ENCODE results near the gene NDRG2.
A peak's percentile ranks its signal among the peaks of the same experiment; 100 is the strongest.
"Not testable (repeated sequence)": the region's sequence is repeated elsewhere in the genome, so short reads cannot be mapped to it uniquely, and the experiment has no call there.

The NDRG2 gene

DNA sequence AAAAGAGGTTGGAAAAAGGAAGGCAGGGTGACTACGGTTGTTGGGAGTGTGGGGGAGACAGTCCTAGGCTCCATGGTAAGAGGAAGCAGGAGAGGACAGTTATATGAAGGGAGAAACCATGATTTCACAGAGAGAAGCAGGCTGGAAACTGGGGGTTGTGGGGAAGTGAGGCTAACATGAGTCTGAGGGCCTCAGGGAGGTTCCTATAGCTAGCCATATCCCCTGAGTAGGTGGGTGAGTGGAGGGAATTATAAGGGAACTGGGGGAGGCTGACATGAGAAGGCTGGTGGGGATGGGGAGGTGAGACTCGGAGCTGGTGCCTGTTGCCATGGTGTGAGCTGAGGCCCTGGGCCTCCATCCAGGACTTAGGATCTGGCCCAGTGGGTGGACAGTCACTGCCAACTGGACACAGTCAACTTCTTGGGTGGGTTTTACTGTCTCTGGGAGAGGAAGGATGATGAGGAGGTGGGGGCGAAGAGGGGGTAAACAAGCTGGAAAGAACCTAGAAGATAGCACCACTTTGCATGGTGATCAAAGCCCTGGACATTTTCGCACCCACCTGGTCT lies 8.4 kb upstream of the NDRG2 start:
- peak; percentile 76 to 87 for DNase-seq

DNA sequence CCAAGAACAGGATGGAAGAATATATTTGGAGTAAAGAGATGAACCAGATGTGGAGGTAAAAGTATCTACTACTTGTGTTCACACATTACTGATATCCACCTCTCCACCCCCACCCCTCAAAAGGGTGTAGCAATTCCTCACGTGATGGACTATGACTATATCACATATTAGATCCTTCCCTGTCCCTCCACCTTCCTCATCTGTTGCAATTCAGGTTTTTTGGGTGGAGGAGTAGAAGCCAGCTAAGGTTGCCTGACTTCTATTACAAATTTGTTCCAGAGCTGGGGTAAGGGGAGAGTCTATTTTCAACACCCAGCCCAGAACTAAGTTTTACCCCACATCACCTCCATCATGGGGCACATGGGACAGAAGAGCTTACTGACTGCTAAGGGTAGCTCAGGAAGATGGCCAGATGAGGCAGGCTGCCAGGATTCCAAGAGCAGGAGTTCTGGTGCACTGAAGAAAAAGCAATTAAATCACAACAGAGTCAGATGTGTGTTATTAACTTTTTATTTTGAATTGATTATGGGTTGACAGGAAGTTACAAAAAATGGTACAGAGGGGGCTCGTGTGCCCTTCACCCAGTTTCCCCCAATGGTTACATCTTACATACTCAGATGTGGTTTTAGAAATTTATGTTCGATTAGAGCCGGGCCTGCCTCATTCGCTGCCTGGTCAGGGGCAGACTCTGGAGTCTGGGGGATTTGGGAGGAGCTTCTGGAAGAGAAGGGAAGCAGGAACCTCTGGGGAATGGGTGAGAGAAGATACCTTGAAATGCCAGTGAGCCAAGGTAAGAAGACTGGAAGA lies 7.7 kb upstream of the NDRG2 start:
- DNase-seq: peak; percentile 61 to 67

DNA sequence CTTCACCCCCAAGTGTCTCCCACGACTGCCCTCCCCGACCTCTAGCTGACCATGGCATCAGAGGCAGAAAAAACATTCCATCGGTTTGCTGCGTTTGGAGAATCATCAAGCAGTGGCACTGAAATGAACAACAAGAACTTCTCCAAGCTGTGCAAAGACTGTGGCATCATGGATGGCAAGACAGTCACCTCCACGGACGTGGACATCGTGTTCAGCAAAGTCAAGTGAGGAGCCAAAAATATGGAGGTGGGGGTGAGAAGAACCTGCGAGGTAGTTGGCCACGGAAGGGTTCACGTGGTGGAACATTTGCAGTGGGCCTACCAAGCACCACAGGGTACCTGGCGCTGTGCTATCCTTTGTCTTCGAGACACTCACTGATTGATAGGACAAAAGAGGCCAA lies 5.7 kb upstream of the NDRG2 start:
- DNase-seq: no peak

DNA sequence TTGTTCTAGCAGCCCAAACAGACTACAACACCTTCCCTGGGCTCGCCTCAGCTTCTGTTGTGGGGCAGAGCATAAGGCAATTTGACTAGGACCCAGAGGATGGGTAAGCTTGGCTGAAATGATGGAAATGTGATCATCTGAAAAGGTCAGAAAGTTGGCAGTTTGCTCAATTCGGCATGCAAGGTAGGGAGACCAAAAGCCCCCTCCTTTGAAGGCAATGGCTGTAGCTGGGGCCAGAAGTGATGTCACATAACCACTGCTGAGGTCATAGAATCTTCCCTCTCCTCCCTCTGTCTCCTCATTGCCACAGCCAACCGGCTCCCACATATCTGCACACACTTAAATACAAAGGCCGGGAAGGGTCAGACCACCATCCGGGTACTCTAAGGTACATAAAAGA lies 5.1 kb upstream of the NDRG2 start, which contains the start of gene TPPP2:
Gene TPPP2, plus strand, starts transcription at position 301 of the 400 bp plus-strand sequence. CDS start 365 bp downstream, outside the sequence.
- no peak for DNase-seq

DNA sequence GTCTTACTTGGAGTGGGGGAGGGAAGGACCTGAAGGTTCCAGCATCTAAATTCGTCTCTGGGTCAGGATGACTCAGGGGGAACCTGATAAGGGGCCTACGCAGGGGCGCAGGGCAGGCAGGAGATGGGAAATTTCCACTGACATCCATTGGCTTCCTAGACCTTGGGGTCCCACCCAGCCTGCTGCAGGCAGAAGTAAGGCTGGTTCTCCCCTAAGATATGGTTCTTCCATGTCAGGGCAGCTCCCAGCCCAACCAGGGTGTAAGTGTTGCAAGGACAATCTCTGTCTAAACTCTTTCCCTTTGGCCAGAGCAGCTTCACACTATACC lies 2.1 kb upstream of the NDRG2 start:
- DNase-seq: no peak

DNA sequence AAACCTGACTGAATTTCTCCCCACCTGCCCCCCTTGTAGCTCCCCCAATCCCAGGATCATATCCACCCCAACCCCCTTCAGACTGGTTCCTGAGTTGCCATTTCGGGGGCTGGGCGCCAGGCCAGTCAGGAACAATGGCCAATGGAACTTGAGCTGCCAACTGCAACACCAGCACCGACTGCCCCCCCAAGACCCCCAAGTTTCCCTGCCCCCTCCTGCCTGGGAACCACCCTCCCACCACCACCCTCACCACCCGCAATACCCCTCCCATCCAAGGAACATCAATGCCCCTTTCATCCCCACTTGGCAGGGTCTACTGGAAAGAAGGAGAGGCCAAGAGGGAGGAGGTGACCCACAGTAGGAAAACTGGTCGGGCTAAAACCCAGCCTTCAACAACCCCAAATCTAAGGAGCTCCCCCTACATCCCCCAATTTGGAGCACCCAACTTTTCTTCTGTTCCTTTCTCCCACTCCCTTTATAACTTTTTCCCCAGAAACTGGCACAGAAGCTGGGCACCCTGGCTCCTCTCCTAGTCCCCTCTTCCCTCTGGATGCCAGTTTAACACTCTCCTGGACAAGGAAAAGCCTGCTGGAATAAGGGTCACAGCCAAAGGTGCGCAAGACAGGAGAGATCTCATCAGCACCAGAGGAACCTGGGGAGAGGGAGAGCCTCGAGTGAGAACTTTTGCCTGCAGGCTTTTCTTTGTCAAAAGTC lies 1.6 kb upstream of the NDRG2 start:
- DNase-seq: no peak

DNA sequence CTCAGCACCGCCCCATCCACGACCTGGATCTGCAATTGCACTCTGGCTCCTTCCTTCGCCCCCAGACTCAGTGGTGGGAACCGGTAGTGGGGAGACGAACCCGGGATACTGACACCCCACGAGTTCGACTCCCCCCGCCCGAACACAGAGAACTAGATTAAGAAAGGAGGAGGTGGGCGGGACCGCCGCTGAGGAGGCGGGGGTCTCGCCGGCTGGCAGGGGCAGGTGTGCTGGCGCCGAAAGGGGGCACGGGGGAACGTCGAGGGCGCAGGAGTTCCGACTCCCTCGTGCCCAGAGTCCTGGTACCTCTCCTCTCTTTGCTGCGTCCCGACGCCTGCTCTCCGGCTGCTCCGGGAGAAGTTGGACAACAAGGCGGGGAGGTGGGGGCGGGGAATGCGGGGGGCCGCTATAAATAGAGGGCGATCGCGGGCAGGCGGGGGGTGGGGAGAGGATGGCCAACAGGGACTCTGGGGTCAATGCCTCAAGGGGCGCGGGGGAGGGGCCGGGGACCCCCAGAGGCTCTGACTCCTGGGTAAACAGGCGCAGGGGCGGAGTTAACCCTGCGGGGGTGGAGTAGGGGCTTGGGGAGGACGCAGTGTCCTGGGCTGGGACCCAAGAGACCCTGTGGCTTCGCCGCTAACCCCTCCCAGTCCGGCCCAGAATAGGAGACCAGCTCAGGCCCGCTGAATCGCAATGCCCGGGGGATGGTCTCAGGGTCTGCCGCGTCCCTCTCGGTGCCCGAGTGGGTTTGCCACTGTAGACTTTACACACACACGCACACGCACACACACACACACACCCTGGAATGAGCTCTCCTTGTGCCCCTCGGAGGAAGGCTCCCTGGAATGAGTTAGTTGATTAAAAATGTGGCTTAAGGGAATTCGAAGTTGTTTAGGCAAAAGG lies 761 bp upstream of the NDRG2 start:
- no peak for DNase-seq

DNA sequence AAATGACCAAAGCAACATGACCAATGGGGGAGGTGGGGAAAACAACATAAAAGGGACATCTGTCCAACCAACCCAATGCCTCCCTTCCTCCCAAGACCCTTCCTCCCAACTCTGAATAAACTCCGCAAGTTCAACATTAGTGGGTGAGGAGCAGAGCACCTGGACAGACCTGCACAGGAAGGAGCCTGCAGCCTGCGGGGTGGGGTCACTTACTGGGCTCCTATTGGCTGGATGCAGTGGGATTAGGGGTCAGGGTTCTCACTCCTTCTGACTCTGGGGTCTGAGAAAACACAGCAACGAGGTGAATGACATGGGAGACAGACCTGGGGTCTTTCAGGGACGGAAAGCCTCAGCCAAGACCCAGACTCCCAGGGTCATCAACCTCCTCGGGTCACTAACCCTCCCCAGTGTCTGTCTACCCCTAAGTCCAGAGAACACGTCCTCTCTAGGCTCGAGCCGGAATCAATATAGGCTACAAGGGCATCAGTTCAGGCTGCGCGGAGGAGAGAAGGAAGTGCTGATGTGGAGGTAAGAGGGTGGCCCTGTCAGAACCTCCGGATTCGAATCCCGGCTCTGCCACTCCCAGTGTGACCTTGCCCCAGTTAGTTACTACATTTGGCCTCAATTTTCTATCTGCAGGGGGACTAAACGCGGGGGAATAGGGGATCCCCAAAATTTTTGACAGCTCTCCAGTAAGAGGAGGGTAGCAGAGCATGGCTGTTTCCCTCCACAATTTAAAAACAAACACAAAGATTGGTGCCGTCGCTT lies 860 bp downstream of the NDRG2 start:
- no peak for DNase-seq

DNA sequence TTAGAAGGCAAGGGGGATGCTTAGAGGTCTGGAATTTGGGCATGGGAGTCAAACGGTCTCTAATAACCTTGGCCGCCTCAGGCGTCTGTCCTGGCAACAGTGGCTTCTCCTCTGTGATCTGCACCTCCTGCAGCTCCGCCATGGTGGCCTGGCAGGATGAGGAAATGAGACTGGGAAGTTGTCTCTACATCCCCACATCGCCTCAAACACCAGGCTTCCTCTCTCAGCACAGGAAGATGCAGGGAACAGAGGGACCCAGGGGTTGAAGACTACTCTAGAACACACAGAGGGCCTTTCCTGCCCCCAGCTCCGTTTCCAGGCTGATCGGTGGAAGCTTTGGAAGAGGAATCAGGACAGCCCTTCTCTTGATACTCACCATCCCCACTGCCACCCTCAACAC lies 1.7 kb downstream of the NDRG2 start:
- peak; percentile 42 to 63 for DNase-seq

DNA sequence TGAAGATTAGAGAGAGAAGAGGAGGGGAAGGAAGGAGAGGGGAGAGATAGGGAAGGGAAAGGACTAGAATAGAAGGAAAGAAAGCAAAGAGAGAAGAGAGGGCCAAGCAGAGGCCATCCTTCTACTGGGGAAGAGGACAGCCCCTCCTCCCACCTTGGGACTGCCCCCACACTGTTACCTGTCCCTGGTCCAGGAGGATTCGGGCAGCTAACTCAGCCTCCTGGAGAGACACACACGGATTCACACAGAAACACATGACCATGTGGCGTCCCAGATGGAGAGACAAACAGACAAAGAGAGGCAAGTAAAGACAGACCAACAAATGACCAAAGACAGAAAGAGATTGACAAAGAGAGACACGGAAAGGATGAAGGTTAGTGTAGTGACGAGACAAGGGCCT lies 2.2 kb downstream of the NDRG2 start:
- no peak for DNase-seq

DNA sequence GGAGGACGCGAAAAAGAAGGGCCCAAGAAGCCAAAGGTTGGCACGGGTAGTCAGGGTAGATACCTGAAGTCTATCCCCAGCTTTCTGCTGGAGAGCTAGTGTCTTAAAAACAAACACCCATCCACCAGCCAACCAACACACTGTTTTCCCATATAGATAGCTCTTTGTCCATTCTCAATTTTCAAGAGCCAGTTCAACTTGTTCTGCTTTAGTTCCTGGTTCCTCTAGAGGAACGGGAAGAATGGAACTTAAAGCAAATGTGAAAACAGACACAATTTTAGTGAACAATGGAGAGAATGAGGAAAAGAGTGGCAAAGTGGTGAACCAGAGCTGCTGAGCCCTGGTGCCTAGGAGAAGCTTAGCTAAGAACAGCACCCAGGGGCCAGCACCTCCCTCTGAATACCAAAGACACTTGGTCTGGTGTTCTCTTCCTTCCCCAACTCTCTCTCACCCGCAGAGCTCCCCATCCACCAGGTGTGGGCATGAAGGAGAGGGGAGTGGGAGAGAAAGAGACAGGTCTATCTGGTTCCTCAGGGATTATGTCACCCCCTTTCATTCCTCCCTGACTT lies 3.8 kb downstream of the NDRG2 start:
- DNase-seq: peak in 1 of 2 donors; percentile 6

DNA sequence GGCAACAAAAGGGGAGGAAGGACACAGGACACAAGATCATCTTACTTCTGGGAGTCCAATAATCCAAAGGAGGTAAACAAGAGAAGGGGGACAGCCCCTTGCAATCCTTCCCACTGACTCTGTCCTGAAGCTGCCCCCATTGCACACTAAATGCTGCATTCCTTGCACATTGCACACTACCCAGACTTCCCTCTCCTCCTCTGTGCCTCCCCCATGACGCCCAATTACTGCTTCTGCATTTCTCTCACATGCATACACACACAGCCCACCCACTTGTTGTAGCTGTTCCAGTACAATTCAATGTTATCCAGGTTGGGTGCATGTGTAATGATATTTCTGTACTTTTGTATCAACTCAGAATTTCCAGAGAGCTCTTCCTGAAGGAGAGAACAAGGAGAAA lies 5.5 kb downstream of the NDRG2 start:
- peak; percentile 66 to 84 for DNase-seq

DNA sequence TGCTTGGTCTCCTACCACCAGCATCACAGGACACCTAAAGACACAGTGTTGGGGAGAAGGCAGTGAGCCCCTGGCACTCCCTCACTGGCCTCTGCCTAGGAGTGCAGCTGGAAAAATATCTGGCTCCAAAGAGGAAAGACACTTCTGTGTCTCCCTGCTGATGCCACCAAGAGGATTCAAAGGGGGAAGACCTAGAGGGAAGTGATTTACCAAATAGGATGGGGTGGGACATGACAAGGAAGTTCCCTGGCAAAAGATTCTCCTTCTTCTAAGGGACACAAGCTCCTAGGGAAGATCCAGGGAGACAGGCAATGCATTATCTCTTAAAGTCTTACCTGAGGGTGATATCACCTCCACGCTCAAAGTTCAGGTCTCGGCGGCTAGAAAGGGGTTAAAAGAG lies 6.1 kb downstream of the NDRG2 start:
- peak; percentile 28 to 42 for DNase-seq

DNA sequence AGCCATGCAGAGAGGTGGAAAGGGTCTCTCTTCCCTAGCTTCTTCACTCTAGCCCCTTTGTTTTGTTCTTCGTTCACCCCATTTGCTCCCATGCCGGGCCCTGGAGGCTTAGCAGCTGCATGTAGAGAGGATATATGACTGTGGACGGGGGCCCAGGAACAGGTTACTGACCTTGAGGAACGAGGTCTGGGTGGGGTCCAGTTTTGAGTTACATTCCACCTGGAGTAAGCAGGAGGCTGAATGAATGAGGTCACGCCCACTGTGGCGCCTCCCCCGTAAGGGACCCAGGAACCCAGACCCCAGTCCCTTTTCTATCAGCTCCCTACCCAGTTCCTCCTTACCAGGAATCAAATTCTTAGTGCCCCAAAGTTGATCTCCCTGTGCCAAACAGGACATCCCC lies 6.6 kb downstream of the NDRG2 start:
- DNase-seq: no peak

DNA sequence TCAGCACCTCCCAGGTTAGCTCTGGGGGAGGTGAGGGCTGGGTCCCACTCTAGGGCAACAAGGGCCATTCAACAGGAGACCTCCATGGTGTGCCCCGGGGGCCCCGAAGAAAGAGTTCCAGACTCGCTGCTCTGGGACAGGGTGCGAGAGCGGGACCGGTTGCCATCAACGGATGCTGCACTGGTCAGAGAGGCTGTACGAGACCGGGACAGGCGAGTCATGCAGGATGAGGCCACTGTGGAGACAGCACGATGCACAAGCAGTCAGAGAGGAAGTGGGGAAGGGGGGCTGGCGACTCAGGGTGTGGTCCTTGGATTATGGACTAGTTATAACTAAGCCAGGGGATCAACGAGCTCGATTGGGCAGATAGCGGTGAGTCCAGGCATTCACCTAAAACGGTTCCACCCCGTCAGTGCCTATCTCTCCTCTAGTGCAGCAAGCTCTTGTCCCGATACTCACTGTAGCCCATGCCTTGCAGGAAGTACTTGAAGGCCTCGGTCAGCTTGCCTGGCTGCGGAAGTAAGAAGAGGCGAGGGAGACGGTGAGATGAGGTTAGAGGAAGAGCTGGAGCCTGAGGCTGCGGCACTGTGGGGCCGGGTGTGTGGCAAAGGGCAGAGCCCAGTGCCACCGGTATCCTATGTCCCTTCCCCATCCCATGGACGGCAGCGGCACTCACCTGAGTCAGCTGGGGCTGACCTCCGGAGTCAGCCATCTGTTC lies 7.2 kb downstream of the NDRG2 start:
- DNase-seq: peak; percentile 44 to 66

DNA sequence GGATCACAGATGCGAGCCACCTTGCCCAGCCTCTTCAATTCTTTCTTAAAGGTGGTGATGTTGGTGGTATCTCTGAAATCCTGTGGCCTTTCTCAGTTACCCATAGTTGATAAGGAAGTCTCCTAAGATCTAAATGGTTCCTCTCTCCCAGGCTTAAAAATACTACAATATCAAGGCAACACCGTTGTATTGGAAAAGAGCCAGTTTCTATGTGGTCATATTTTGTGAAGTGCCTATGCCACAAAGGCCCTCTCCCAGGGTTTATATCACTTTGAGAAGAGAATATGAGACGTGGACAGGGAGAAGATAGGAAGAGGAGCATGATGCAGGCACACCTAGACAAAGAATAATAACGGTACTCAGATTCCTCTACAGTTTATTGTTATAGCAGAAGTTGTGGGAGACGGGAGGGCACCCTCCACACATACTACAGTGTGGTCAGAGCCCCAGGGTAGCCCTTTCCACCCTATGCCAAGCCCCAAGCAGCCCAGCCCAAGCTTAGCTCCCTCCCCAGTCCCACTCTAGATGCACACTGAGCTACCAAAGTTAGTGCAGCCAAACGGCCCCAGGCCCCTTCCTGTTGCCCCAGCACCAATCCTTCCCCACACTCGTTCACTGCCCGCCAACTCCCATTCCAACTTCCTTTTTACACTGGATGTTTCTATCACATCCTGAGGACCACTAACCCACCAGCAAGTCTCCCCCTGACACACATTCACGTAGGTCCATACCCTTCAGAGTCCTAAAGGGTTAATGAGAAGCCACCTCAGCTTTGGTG lies 8.3 kb downstream of the NDRG2 start:
- no peak for DNase-seq

DNA sequence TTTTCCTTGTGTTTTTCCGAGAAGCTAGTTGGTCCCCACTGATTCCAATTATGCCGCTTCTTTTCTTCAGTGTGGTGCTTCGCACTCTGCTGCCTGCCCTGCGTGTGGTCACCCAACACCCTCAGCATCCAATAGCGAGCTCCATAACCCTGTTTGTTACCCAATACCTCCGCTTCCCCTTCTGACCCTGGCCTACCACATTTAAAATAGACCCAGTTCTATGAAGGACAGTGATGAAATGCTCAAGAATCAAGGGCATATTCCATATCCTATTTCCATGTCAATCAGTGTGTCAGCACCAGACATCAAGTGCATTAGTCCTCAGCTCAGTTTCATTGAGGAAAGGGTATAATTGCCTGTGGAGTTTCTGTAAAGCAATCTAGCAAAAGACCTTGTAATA lies 9.5 kb downstream of the NDRG2 start:
- DNase-seq: peak; percentile 76 to 80

DNA sequence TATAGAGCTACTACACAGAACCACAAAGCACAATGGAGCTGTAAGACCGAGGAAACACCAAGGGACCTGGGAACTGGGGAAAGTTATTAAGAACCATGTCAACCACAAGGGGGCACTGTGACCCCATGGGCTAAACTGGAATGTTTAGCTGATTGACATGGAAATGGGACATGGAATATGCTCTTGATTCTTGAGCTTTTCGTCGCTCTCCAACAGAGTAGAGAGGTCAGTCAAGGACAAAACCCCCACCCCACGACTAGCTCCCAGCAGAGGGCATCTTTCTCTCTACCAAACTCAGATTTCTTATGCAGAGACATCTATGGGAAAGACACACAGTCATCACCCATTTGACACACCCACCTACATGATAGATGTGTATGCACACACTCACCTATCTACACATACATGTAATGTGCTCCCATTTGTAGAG lies 10.1 kb downstream of the NDRG2 start:
- DNase-seq: peak; percentile 91

DNA sequence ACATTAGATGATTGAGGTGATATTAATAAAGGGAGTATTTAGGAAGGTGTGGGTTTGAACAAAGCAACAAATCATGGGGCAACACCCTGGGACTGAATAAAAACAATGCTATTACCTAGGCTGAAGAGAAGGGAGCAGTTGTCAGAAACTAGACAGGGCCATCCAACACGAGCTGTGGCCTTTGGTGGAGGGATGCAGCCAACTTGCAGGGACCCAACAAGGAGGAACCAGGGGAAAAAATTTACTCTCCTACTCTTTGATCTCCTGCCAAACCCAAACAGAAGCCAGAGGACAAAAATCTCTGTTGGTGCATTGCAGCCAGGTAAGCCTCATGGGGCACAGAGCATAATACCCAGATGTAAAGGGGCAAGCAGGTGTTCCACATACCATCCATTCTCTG lies 13.7 kb downstream of the NDRG2 start:
- DNase-seq: no peak

DNA sequence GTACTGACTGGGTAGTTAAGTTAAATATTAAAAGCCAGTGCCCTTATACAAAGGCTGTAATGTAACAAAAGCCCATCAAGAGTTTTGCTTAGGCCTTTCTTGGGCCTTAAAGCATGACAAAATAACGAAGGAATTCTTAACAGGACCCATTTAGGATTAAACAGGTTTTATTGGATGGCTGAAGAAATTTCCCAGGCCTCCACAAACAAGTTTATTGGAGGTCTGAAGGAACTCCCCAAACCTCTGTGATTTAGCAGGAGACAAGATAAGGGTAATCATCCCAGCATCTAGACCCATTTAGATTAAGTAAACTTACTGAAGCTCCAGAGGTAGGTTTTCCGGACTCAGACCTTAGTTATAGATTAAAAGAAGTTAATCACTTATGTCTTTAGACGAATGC lies 15.1 kb downstream of the NDRG2 start:
- not testable (repeated sequence) for DNase-seq
